NCI-H526 (cell line): ENCODE data around the gene KIF16B.
"Not testable (repeated sequence)": the region's sequence is repeated elsewhere in the genome, so short reads cannot be mapped to it uniquely, and the experiment has no call there.

Source experiments
- DNase-seq, 2 experiments: peaks; one replicate each; lab custom pipeline; 2025; lab: John Stamatoyannopoulos, UW

Gene KIF16B

DNA sequence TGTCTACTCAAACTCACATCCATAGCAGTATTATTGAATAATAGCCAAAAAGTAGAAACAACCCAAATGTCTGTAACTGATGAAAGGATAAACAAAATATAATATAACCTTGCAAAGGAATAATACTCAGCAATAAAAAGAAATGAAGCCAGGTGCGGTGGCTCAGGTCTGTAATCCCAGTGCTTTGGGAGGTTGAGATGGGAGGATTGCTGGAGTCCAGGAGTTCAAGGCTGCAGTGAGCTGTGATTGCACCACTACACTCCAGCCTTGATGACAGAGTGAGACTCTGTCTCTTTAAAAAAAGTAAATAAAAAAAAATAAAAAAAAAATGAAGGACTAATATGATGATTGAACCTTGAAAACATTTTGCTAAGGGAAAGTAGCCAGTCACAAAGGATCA lies 22.1 kb upstream of the KIF16B start:
- no peak for DNase-seq

GRCh38 chr20:16590041-16590633 lies 16.9 kb upstream of the KIF16B start:
- DNase-seq, result no peak

DNA sequence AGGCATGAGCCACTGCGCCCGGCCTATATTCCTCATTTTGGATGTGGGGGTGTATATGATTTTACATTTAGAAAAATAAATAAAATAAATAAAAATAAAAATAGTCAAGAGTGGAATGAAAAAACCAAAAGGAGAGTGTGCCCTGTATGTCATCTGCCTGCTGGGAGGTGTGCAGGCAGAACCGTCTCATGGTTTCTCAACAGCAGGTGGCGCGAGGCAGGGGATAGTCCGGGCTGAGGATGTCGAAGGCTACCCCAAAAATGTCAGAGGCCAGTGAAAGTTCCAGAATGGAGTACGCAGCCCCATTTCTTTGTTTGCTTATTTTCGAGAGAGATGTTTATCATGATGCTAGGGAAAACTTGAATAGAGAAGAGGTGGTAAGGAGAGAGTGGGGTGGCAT lies 16.4 kb upstream of the KIF16B start:
- no peak for DNase-seq

- DNase-seq, result no peak
Observed at GRCh38 chr20:16588241-16588640, 15.0 kb upstream of the KIF16B start.

DNA sequence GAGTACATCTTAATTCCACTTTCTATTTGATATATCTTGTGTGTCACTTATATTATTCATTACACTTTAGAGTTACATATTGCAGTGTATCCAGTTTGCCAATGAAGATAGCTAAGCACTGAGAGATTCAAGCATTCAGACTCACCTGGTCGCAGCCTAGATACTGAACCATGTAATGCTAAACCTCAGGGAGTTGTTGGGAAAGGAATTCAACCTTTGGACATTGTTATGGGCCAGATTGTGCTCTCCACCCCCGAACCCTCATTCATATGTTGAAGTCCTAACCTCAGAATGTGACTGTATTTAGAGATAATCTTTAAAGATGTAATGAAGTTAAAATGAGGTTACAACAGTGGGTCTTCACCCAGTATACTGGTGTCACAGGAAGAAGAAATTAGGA lies 13.8 kb upstream of the KIF16B start:
- DNase-seq, result no peak

DNA sequence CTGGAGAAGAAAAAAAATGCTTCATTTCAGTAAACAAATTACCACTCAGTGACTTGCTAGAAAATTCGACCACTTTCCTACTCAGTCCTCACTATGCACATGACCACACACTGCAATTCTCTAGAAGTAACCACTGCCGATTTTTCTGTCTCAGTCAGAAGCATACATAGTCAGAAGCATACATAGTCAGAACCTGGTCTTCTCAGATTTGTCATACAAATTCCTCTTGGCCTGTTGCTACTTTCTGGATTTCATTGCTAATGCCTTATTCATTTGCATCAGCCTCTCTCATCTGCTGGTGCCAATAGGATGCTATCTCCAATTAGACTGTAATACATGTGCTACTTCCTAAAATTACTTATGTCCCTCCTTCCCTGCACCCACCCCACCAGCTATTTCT lies 10.2 kb upstream of the KIF16B start:
- no peak for DNase-seq

DNA sequence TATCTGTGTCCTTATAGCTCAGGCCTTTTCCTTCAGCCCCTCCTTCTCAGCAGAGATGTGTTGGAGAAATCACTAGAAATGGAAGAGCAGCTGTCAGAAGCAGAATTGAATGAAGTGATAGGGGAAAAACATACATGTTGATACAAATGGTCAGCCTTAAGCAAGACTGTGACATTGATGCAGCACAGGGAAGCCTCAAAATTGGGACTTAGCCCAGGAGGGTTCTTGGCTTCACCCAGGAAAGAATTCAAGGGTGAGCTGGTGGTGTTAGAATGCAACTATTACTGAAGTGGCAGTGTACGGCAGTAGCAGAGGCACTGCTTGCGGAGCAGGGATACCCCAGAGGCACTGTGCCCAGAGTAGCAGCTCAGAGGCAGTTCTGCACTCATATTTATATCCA lies 8.0 kb upstream of the KIF16B start:
- no peak for DNase-seq

DNA sequence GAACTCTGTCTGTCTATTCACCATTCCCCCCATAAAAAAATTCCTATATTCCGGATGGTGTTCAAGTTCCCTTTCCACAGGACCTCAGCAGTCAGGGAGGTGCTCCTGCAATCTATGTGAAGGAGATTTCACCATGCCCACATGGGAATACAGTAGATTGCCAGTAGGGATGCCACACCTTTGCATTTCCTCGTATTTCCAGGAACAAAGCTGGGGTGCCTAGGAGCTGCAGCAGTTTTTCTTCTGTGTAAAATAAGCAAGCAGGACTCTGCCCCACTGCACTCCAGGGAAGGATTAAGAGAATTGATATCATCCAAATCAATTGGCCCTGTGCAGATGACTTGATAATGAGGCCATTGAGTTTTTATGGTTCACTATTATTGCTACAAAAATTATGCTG lies 7.4 kb upstream of the KIF16B start:
- peak in 1 of 2 experiments; percentile 12 for DNase-seq

- DNase-seq, result peak; percentile 31 to 56
Observed at GRCh38 chr20:16580147-16580546, 6.9 kb upstream of the KIF16B start.

- peak in 1 of 2 experiments; percentile 21 for DNase-seq
Observed at GRCh38 chr20:16576219-16576618, 3.0 kb upstream of the KIF16B start.

DNA sequence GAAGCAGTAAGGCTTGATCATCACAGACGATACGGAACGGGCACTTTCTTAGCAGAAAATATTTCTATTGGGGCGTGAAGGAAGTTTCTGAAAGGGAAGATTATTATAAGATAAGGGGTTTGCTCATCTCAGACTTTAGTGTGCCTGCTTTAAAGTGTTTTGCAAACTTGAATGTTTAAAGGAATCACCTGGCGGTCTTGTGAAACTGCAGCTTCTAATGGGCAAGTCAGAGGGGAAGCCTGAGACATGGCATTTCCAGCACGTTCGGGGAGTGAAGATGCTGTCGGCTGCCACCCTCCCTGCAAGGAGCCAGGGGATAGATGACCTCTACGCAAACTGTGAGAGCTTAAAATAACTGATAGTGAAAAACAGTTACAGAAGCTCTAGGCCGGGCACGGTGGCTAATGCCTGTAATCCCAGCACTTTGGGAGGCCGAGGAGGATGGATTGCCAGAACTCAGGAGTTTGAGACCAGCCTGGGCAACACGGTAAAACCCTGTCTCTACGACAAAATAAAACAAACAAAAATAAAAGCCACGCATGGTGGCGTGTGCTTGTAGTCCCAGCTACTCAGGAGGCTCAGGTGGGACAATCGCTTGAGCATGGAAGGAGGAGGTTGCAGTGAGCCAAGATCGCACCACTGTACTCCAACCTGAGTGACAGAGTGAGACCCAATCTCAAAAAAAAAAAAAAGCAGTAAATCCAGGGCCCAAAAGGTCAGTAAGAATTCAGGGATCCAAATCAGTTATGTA lies 2.3 kb upstream of the KIF16B start:
- no peak for DNase-seq

DNA sequence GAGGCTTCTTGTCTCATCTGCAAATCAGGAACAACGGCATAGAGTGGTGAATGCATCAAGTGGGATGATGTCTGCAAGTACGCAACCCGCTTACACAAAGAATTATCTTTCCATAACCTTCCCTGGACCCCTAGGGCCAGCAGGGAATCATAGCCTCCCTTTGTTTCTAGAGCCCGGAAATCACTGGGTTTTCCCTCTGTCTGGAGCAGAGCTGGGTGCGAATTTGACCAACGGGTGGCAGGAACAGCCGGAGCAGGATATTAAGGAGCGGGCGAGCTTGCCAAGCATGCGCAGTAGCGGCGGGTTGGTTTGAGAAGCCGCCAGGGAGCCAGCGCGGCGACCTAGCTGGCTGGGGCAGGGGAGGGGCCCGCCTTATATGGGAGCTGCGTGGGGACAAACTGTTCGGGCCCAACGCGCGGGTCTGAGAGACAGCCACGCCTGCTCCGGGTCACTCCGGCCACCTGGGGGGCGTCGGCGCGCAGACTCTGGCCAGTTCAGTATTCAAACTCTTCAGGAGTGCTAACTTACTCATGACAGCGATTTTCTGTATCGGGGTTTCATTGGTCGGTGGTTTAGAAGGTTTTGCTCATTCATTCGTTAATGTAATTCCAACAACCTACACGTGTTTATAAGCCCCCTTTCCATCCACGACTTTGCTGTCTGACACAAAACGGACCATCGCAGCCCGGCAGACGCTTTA lies 1.6 kb upstream of the KIF16B start:
- DNase-seq, result peak; percentile 69 to 95

DNA sequence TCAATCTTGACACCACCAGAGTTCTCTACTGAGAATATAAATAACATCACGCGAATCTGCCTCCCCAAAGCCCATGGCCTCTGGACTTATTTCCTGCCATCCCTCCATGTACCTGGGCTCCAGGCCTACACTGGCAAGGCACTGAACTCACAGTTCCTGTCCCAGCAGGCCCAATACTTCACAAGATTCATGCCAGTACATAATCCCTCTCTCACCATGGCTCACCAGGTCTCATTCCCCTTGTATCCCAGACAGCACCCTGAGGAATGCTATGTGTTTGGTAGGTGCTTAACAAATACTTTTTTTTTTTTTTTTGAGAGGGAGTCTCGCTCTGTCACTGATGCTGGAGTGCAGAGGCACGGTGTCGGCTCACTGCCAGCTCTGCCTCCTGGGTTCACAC lies 1.9 kb downstream of the KIF16B start:
- DNase-seq, result no peak

DNA sequence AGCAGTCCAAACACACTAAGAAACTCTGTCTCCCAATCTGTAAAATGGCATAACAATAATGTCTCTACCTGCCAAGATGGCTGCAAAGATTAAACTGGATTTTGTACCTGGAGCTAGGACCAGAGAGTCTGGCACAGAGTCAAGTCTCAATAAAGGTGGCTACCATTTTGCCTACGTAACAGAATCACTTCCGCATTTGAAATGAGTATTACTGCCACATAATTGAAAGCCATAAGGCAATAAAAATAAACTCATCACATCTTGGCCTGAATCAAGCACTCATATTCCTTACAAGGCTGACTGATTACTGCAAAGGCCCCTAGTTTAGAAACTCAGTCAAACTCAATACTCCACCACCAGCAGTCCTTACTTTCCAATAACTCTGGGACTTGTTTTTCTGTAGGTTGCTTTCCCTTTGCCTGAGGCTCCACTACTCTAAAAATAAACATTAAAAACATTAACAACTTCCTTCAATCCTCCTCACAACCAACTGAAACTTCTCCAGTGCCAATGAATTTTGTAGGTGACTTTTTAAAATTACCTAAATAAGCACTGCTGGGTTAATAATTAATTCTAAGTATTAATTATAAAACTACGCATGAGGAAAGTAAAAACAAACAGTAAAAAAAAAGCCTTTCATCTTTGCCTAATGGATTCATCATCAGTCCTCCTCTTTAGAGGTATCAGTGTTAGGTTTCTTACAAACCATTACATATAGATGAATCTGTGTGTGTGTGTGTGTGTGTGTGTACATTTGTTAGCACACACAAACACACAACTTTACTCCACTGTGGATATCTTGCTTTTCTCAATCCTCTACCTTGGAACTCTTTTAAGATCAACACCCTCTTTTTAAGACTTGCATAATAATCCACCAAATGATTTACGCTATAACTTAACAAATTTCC lies 3.7 kb downstream of the KIF16B start:
- peak in 1 of 2 experiments; percentile 35 for DNase-seq

- no peak for DNase-seq
Observed at GRCh38 chr20:16566080-16566479, 7.2 kb downstream of the KIF16B start.

DNA sequence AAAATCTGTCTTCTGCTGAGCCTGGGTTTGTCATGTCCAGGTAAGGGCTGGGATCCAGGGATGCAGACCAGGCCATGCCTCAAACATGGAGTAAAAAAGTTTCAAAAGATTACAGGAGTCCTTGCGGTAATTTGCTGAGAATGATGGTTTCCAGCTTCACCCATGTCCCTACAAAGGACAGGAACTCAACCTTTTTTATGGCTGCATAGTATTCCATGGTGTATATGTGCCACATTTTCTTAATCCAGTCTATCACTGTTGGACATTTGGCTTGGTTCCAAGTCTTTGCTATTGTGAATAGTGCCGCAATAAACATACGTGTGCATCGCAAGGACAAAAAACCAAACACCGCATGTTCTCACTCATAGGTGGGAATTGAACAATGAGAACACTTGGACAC lies 9.2 kb downstream of the KIF16B start:
- not testable (repeated sequence) for DNase-seq

DNA sequence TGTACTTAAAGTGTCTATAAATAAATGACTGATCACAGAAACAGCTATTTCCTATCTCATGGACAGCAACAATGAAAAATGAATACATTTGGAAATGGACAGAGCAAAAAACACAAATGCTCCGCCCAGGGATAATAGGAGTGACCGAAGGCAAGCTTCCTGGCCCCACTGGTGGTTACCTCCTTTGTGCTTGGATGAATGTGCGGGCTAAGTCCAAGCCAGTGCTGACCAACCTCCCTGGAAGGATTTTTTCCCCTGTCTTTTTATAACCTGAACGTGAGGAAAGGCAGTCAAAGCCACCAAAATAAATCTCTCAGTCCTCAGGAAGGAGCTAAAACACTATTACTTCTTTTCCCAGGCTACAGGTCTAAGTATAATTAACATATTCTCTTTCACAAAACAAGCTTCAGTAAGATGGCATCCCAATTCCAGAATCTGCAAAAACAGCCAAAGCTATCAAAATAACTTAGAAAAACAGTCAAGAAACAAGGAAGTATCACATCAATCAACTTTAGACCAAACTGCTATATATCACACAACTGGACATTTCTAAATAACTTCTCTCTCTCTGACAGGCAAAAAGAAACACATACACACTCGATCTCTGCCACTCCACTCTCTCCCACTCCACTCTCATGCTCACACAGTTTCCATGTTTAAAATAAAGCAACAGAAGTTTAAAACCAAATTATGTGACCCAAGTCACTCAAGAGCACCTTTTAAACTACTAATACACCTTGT lies 10.0 kb downstream of the KIF16B start:
- no peak for DNase-seq

DNA sequence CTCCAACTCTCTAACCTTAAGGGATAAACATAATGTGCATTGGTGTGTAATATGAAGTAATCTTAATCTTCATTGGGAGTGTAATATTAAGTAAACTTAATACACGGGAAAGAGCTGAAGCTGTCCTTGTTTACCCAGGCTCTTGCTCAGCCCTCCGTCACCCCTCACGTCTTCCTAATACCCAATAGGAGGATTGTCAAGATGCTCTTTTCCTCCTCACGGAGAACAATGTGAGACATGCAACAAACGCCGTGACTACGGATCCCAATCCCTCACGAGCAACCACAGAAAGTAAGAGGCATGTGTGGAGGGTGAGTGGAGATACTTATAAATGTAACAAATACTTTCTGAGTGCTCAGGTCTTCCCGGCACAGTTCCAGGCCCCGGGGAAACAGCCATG lies 11.0 kb downstream of the KIF16B start:
- DNase-seq, result no peak

DNA sequence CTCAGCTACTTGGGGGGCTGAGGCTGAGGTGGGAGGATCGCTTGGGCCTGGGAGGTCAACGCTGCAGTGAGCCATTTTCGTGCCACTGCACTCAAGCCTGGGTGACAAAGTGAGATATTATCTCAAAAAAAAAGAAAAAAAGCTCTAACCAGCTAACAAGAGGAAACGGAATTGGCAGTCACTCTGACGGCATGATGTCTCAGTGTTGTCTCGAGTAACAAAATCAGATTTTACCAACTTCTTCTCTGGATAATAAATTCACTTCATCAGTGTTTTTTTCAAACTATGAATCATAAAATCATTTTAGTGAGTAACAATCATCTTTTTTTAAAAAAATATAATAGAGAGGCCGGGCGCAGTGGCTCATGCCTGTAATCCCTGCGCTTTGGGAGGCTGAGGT lies 12.6 kb downstream of the KIF16B start:
- no peak for DNase-seq

- no peak for DNase-seq
Observed at GRCh38 chr20:16560216-16560615, 13.0 kb downstream of the KIF16B start.

DNA sequence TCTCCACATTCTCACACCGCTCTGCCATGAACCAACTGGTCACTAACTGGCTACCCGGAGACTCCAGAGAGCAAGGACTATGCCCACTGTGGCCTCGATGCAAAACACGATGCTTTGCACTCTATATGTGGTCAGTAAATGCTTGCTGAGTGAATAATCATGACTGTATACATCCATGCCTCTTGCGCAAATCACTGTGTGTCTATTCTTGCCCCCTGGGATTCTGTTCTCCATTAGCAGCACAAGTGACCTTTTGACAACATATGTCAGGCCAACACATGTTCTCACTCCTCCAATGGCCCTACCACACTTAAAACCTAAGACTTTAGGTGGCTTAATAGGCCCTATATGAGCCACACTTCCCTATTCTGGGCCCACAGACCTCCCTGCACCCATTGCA lies 16.9 kb downstream of the KIF16B start:
- DNase-seq, result no peak

GRCh38 chr20:16555754-16556153 lies 17.5 kb downstream of the KIF16B start:
- DNase-seq, result no peak
